NCI-H2029 treated with DMSO at 0.1 percent for 48 hours (cell line): Measurements from ENCODE around the gene CADPS2.

Experiments used
- DNase-seq: peaks from one replicate; lab custom pipeline; 2025; lab: John Stamatoyannopoulos, UW

The CADPS2 gene

DNA sequence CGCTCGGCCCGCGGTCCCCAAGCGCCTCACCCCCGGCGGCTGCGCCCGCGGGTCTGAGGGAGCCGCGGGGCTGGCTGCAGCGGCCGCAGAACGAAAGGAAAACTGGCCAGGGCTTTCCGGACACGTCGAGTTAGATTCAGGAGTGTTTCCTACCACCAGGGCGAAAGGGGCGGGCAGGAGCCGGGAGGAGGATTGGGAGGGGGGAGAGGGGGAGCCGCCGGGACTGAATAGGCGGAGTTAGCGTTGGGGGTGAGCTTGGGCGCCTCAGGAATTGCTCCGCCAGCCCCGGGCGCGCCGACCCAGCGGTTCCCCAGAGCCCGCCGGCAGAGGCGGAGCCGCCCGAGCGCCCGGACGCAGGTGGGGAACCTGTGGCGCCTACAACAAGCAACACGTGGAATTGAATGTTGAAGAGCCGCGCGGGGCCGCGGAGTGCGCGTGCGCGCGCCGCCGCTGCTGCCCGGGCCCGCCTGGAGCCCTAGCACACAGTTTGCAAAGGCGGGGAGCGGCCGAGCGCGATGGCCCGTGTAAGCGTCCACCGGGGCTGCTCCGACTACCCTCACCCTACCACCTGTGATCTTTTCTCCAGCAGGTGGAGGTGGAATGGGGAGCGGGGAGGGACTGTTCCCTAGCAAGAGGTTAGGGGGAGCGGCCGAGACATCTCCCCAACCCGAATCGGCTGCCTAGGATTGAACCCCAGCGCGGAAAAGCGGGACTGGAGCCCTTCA is at the start of gene CADPS2:
CADPS2 (minus strand) TSS at position 104 of the 725 bp plus-strand sequence. CDS start 123 bp downstream, outside the sequence.
- DNase-seq, result peak; percentile 81

- no peak for DNase-seq
These were observed 49.4 kb upstream of the CADPS2 start for GRCh38 chr7:122935620-122936019.

GRCh38 chr7:122919643-122920181 is 33.5 kb upstream of the CADPS2 start:
- DNase-seq, result peak; percentile 22

DNA sequence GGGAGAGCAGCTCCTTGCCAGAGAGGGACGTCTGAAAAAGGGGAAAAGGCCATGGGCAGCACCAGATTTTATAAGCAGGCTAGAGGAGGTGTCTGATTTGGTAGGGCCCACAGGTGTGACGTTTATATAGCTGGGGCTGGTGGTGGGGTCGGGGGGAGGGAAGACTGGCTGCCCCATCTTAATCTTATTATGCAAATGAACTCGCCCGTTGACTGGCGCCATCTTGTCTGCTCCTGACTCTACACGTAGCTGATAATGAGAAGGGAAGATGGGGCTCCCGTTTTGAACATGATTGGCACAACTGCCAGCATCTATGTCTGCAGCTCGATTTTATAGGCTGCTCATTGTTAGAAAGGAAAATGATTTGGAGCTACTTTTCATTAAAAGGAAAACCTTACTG is 28.6 kb upstream of the CADPS2 start:
- no peak for DNase-seq

GRCh38 chr7:122913608-122914007 is 27.3 kb upstream of the CADPS2 start:
- no peak for DNase-seq

DNA sequence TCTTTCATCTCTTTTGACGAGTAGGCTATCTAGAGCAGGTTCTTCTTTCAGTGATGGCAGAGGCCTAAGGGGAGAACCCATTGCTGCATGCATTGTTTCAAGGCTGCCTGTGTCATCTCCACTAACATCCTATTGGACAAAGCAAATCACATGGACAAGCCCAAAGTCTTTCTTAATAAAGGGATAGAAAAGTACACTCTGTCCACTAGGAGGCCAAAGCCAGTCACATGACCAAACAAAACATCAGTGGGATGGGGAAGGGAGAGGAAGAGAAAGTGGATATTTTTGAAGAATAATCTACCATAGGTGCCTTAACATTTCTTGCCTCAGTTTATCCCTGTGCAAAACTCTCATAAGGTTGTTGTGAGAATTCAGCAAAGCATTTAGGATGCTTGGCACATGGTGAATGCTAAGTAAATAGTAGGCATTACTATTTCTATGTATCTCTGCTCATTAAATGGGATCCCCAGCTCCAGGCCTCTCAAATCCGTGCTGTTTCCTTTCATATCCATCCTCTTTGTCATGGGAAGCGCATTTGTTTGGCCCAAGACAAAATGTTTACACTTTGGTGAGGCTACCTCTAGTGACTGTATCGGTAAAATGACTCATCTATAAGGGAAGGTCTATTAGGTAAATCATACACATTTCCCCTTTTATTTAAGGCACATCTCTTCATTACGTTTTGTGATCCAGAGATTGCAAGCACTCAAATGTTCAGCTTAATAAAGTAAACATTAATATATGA is 16.7 kb upstream of the CADPS2 start:
- no peak for DNase-seq

- no peak for DNase-seq
These were observed 15.0 kb upstream of the CADPS2 start for GRCh38 chr7:122901250-122901649.

GRCh38 chr7:122896509-122896908 is 10.2 kb upstream of the CADPS2 start:
- DNase-seq, result no peak

- DNase-seq, result no peak
These were observed 7.2 kb upstream of the CADPS2 start for GRCh38 chr7:122893486-122893885.

GRCh38 chr7:122889116-122889515 is 2.9 kb upstream of the CADPS2 start:
- no peak for DNase-seq

DNA sequence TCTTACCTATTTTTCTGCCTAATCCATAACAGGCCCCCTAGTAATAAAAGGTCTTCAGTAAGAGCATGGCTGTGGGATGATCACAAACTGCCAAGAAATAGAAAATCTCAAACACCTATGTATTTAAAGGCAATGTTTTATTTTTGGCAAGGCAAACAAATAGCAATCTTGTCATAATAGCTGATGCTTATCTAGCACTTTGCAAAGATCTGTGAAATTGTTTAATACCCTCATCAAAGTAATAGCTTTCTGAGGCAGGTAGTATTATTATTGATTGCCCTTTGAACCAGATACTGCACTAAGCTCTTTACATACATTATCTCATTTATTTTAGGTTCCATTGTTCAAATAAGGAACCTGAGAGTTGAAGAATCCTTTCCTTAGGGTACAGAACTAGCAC is 1.6 kb upstream of the CADPS2 start:
- DNase-seq, result no peak

GRCh38 chr7:122887198-122887597 is 938 bp upstream of the CADPS2 start:
- DNase-seq, result no peak

DNA sequence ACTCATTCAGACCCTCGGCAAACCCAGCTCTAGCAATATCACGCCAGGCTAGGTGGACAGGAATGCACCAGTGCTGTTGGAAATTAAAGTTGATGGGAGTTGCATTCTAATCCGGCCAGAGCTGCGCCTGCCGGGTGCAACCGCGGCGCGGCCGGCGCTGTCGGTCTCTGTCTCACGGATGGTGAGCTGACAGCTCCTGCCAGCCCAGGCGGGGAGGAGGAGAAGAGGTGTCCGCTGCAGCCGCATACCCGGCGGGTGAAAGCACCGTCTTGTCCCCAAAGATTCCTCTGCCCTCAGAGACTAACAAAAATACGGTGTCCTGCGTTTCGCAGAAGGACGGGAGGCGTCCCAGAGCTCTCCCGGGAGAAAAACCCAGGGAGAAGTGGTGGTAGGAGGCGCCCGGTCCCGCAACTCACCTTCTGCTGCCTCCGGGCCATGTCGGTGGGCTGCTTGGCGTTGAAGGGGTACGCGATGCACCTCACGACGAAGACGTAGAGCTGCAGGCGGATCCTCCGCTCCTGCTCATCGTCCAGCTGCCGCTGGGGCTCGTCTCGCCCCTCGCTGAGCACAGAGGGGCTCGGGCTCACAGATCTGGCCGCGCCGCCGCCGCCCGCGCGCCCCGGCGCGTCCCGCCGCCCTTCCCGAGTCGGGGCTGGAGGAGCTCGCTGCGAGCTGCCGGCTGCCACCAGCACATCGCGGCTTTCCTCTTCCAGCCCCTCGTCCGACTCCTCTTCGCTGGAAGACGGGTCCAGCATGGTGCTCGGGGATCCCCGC is 490 bp downstream of the CADPS2 start:
- peak; percentile 39 for DNase-seq

GRCh38 chr7:122884186-122884585 is 2.1 kb downstream of the CADPS2 start:
- DNase-seq, result peak; percentile 92

GRCh38 chr7:122883049-122883680 is 3.1 kb downstream of the CADPS2 start:
- peak; percentile 78 for DNase-seq

DNA sequence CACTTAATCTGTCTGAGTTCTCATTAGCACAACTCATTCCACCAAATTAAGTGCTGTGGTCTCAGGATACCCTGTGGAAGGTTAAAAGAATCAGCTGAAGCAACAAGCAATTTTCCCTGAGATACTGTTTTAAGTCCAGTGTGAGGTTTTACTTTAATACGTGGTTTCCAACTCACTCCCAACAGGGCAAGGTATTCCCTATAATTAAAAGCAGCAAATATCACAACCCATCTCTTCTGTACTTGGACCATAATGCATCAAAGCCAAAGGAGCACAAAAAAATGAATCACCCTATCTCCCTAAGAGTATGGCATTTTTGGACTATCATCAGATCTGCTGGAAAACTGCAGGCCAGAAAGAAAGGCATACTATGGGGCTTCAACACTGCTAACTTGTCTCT is 4.9 kb downstream of the CADPS2 start:
- no peak for DNase-seq

- DNase-seq, result no peak
These were observed 17.0 kb downstream of the CADPS2 start for GRCh38 chr7:122869260-122869659.

GRCh38 chr7:122867471-122867980 is 18.7 kb downstream of the CADPS2 start:
- no peak for DNase-seq

GRCh38 chr7:122864838-122865237 is 21.4 kb downstream of the CADPS2 start:
- no peak for DNase-seq

- DNase-seq, result no peak
These were observed 22.2 kb downstream of the CADPS2 start for GRCh38 chr7:122864016-122864415.

- DNase-seq, result no peak
These were observed 27.9 kb downstream of the CADPS2 start for GRCh38 chr7:122858320-122858719.

DNA sequence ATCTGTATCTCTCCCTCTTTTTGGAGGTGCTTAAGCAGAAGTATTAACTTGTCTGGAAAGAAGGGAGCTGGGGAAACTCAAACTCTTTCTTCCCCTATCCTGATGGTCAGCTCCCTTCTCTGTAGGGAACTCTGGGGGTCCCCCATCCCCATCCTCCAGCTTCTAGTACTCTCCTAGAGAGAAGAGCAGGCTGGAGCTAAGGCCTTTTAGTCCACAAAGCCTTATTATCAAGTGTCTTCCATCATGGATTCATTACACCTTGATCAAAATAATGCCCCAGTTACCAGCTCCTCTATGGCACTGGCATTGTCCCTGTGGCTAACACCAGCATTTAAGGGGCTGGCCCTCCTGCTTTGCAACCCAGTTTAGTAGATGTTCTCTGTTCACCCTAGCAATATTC is 35.7 kb downstream of the CADPS2 start:
- no peak for DNase-seq
